KOPT-K1 (cell line): ENCODE data around the gene MYH2.

Source experiments
- H3K27ac ChIP-seq: fragments of 200-600 bp; sonication (generic); 2 replicates; pipeline ENCODE4 v1.5.1; 2016; ENCODE audit warnings: antibody characterized with exemption, mild to moderate bottlenecking, low read depth, low read length; ENCODE audit not compliant: poor library complexity, severe bottlenecking
- H3K36me3 ChIP-seq: fragments of 200-600 bp; sonication (generic); 2 replicates; pipeline ENCODE4 v1.5.1; 2017; ENCODE audit warnings: antibody characterized with exemption, mild to moderate bottlenecking, low read length, moderate library complexity; ENCODE audit not compliant: insufficient read depth
- H3K9me3 ChIP-seq: fragments of 200-600 bp; sonication (generic); 2 replicates; pipeline ENCODE4 v1.5.1; 2017; ENCODE audit warnings: antibody characterized with exemption, low read length, mild to moderate bottlenecking; ENCODE audit not compliant: insufficient read depth, poor library complexity, severe bottlenecking

Gene MYH2

DNA sequence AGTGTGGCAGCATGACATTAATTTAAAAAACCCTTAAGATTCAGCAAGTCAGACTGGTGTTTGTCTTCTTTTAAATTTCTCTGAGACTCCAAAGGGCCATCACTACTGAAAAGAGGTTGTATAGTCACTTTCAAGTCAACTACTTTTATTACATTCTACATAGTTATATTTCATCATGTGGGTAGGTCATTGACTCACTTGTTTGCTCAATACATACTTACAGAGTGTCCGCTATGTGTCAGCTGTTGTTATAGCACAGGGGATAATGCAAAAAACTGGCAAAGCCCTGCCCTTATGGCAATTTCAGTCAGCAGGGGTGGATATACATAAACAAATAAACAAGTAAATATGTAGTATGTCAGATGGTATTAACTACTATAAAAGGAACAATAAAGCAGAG is 77.6 kb downstream of the MYH2 start:
- Histone ChIP-seq H3K9me3 (no peaks in the 10 kb centered on the region), H3K36me3 (no peaks in the 10 kb centered on the region), H3K27ac (no peak overlapping the region)
